H4 (cell line): ENCODE results near the gene CDC42SE1. TPM values are rescaled to one million over a fixed set of nuclear protein-coding genes. Genes with fewer than 3 reads are reported as not detected.

Experiments used
- DNase-seq: peaks from one replicate; pipeline ENCODE4 v3.0.0-alpha.2; 2015; ENCODE audit warnings: low spot score
- total RNA-seq: library from RNA; depleted of rRNA; stranded (reverse); fragments of >200 nt; shearing (Covaris generic); gene quantifications from 2 replicates; pipeline ENCODE4 v1.2.3, GENCODE V29; 2014

CDC42SE1 gene
- total RNA-seq, 1 experiment from 2014 or later = 49.5 TPM

GRCh38 chr1:151054971-151055547 lies 4.4 kb downstream of the CDC42SE1 start:
- DNase-seq = no peak

DNA sequence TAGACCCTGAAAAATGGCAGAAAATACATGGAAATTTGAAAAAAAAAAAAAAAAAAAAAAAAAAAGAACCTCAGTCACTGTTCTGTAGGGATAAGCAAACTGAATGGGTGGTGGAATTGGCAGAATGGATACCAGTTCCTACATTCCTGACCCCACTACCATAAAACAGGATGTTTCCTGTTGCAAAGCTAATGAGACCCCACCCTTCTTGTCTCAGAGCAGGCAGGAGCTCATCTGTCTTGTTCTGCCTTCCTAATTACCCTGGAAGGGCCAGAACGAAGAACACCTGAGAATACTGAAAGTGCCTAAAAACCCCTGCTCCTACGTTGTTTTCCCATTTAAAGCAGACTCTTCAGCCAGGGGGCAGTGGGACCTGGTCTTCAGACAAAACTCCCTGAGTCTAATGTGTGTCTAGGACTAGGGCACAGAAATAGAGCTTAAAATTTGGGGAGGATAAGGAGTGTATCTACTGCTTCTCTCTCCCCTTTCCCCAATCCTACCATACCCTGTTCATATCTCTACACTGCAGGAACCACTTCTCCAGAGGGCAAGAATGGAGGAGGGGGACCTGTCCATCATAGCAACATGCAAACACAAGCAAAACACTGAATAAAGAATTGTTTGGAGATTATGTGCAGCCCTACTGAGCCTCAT lies 7.9 kb downstream of the CDC42SE1 start:
- no peak for DNase-seq

GRCh38 chr1:151050051-151050688 lies 9.3 kb downstream of the CDC42SE1 start:
- no peak for DNase-seq

DNA sequence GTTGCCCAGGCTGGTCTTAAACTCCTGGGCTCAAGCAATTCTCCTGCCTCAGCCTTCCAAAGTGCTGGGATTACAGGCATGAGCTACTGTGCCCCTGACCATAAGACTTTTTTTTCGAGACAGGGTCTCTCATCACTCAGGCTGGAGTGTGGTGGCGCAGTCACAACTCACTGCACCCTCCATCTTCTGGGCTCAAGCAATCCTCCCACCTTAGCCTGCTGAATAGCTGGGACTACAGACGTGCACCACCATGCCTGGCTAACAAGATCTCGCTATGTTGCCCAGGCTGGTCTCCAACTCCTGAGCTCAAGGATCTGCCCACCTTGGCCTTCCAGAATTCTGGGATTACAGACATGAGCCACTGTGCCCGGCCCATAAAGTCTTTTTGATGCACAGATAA lies 10.0 kb downstream of the CDC42SE1 start:
- DNase-seq = no peak

DNA sequence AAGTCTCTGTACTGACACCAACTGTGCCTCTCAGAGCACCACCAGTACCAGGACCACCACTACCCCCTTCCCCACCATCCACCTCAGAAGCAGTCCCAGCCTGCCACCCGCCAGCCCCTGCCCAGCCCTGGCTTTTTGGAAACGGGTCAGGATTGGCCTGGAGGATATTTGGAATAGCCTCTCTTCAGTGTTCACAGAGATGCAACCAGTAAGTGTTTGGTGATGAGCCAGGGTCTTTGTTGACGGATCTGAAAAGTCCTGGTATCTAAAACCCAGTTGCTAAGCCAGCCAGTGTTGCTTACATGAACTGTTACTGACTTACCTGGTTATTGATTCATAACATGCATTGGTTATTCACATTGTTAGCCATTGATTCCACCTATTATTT lies 10.8 kb downstream of the CDC42SE1 start:
- DNase-seq = no peak

GRCh38 chr1:151047925-151048644 lies 11.3 kb downstream of the CDC42SE1 start:
- DNase-seq = peak; percentile 55

DNA sequence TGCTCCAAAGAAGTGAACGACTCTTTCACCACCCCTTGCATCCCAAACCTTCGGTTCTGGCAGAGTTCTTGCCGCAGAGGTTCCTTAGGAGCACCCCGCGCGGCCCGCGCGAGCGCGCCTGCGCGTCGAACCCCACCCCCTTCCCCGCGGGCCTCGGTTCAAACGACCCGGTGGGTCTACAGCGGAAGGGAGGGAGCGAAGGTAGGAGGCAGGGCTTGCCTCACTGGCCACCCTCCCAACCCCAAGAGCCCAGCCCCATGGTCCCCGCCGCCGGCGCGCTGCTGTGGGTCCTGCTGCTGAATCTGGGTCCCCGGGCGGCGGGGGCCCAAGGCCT lies 11.9 kb downstream of the CDC42SE1 start, which contains the start of gene C1orf56:
C1orf56 (plus strand) TSS at position 161 of the 334 bp plus-strand sequence; CDS start at position 258, 97 bp downstream.
- DNase-seq = peak; percentile 27

- no peak for DNase-seq
Observed at GRCh38 chr1:151043163-151043562, 16.3 kb downstream of the CDC42SE1 start.

GRCh38 chr1:151039521-151039920 lies 19.9 kb downstream of the CDC42SE1 start:
- no peak for DNase-seq

GRCh38 chr1:151037032-151037431 lies 22.4 kb downstream of the CDC42SE1 start:
- no peak for DNase-seq

- no peak for DNase-seq
Observed at GRCh38 chr1:151036356-151036755, 23.1 kb downstream of the CDC42SE1 start, which contains the start of gene BNIPL. BNIPL (plus strand) TSS chr1:151036586; CDS start chr1:151036726, 140 bp downstream.

DNA sequence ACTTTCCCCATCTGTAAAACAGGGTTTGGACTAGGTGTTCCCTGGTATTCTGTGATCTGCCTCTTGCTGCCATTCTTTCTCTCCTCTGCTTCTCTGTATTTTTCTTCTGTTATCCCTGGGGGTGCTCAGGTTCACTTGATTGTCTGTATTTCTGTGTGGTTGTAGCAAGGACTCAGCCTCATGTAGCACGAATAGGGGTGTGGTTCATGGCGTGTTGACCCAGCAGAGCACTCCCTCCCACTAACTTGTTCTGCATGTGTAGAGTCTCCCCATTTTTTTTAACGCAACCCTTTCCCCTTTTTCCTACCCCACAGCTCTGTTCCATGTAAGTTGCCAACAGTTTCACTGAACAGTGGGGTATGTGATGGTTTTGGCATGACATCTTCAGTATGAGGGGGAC lies 24.3 kb downstream of the CDC42SE1 start:
- no peak for DNase-seq

DNA sequence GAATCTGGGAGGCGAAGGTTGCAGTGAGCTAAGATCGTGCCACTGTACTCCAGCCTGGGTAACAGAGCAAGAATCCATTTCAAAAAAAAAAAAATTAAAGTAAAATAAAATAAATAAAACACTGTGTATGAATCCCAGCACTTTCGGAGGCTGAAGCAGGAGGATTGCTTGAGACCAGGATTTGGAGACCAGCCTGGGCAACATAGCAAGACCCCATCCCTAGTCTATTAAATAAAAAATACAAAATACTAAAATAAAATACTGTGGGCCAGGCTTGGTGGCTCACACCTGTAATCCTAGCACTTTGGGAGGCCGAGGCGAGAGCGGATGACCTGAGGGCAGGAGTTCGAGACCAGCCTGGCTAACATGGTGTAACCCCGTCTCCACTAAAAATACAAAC lies 27.3 kb downstream of the CDC42SE1 start:
- DNase-seq = no peak

- no peak for DNase-seq
Observed at GRCh38 chr1:151026460-151026859, 33.0 kb downstream of the CDC42SE1 start.

DNA sequence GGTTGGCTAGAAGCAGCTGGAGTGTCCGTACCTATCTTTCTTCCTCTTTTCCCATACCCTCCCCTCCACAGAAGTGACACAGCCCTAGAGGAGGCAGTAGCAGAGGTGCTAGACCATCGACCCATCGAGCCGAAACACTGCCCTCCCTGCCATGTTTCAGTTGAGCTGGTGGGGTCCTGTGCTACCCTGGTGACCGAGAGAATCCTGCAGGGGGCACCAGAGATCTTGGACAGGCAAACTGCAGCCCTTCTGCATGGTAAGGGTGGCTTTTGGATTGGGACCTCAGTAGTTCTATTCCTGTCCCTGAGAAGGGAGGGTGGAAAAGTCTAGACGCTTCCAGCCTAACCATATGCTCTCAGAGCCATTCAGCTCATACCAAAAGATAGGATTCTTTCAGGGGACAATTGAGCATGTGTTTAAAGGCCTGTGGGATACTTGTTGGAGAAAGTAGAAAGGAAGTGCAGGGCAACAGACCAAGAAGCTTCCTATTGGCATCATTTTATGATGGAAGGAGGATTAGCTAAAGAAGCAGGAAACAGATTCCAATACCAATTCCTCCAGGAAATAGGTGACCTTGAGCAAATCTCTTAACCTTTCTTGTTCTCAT lies 34.8 kb downstream of the CDC42SE1 start:
- peak; percentile 41 for DNase-seq

- DNase-seq = no peak
Observed at GRCh38 chr1:151013518-151013917, 45.9 kb downstream of the CDC42SE1 start.

DNA sequence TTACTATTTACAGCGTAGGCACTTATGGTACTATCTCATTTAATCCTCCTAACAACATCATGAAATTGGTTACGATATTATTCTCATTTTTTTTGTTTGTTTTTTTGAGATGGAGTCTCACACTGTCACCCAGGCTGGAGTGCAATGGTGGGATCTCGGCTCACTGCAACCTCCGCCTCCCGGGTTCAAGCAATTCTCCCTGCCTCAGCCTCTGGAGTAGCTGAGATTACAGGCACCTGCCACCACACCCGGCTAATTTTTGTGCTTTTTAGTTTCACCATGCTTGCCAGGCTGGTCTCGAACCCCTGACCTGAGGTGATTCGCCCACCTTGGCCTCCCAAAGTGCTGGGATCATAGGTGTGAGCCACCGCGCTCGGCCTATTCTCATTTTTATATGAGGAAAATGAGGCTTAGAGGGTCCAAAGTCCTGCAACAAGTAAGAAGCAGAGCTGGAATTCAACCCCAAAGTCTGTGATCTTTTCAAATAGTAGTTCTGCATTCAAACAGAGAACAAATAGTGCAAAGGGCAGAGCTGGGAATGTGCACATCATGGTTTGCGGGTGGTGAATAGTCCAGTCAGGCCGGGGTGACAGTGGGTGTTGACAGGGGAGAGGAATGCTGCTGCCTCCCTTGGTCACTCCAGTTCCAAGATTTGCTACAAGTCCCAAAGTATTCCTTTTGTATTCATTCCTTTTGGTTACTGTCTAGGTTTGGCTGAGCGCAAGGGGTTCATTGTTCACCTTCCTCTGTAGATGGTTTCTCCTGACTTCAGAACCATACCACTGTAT lies 46.5 kb downstream of the CDC42SE1 start:
- DNase-seq = no peak

DNA sequence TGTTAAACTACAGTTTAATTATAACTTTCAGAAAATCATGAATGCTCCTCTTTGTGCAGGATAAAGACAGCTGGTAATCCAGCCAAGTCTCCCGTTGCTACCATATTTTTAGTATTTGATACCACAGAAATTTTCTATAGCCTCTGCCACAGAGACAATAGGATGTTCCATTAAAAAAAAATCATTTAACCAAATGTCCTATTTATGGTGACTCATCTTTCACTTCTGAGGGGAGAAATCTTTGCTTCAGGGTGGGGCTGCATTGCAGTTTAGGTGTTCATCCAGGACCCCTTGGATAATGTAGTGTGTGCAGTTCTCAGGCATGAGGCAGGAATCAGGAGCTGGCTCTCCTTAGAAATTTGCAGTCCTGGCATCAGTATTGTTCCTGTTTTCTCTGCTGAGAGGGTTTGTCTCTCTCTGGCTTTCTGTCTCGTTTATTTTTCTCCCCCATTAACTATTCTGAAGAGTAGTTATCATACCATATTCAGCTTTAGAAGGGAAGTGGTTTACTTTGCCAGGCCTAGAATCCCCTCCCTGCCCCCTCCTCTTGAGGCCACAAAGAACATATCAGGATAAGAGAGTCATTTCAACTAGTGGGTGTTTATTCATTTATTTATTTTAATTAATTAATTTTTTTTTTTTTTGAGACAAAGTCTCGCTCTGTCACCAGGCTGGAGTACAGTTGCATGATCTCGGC lies 48.1 kb downstream of the CDC42SE1 start:
- DNase-seq = no peak

- DNase-seq = no peak
Observed at GRCh38 chr1:151010346-151010726, 49.1 kb downstream of the CDC42SE1 start.

- no peak for DNase-seq
Observed at GRCh38 chr1:151009674-151010345, 49.6 kb downstream of the CDC42SE1 start.
